Astrocyte (in vitro differentiated cells and primary cell): ENCODE results near the gene CACNG1. TPM values are rescaled to one million over a fixed set of nuclear protein-coding genes. Genes with fewer than 3 reads are reported as not detected.
"Not testable (repeated sequence)": the region's sequence is repeated elsewhere in the genome, so short reads cannot be mapped to it uniquely, and the experiment has no call there.

ENCODE experiments used
- DNase-seq: peaks from one replicate; pipeline ENCODE4 v3.0.0-alpha.2; 2010; ENCODE audit warnings: low read depth
- FAIRE-seq: peaks from 2 replicates; lab custom pipeline; 2011; peaks lifted over from hg19 to GRCh38; lab: Jason Lieb, UNC
- H2AFZ ChIP-seq: 2 replicates; pipeline ENCODE4 v1.6.0; 2012; ENCODE audit warnings: low read depth, low read length, inconsistent platforms
- H3K27ac ChIP-seq: 2 replicates; pipeline ENCODE4 v1.5.1; 2011; ENCODE audit warnings: low read depth, low read length, inconsistent platforms
- H3K27me3 ChIP-seq: 2 replicates; pipeline ENCODE4 v1.6.0; 2011; ENCODE audit warnings: low read length, inconsistent platforms; ENCODE audit not compliant: insufficient read depth
- H3K36me3 ChIP-seq: 2 replicates; pipeline ENCODE4 v1.5.1; 2011; ENCODE audit warnings: low read length, inconsistent platforms; ENCODE audit not compliant: insufficient read depth
- H3K4me1 ChIP-seq: 2 replicates; pipeline ENCODE4 v1.5.1; 2011; ENCODE audit warnings: low read length, inconsistent platforms; ENCODE audit not compliant: insufficient read depth
- H3K4me2 ChIP-seq: 2 replicates; pipeline ENCODE4 v1.6.0; 2012; ENCODE audit warnings: low read length, inconsistent platforms
- H3K4me3 ChIP-seq: 2 replicates; pipeline ENCODE4 v1.5.1; 2011; ENCODE audit warnings: low read depth, mild to moderate bottlenecking, low read length, inconsistent platforms; ENCODE audit not compliant: insufficient read depth
- H3K79me2 ChIP-seq: 2 replicates; pipeline ENCODE4 v1.6.0; 2012; ENCODE audit warnings: mild to moderate bottlenecking, low read length, inconsistent platforms; ENCODE audit not compliant: insufficient read depth
- H3K9ac ChIP-seq: 2 replicates; pipeline ENCODE4 v1.6.0; 2012; ENCODE audit warnings: mild to moderate bottlenecking, low read length, inconsistent platforms
- H3K9me3 ChIP-seq: 2 replicates; pipeline ENCODE4 v1.5.1; 2012; ENCODE audit warnings: low read depth, mild to moderate bottlenecking, low read length, inconsistent platforms; ENCODE audit not compliant: insufficient read depth
- H4K20me1 ChIP-seq: 2 replicates; pipeline ENCODE4 v1.6.0; 2012; ENCODE audit warnings: low read length, inconsistent platforms; ENCODE audit not compliant: insufficient read depth
- H3K27ac Mint-ChIP-seq: one replicate; pipeline ENCODE4 v1.8.0; 2021; ENCODE audit warnings: mild to moderate bottlenecking, mixed read lengths; ENCODE audit not compliant: unreplicated experiment
- H3K27me3 Mint-ChIP-seq: one replicate; pipeline ENCODE4 v1.8.0; 2021; ENCODE audit warnings: low read depth, mixed read lengths; ENCODE audit not compliant: unreplicated experiment
- H3K36me3 Mint-ChIP-seq: one replicate; pipeline ENCODE4 v1.8.0; 2021; ENCODE audit warnings: low read depth, mixed read lengths; ENCODE audit not compliant: unreplicated experiment
- H3K4me1 Mint-ChIP-seq: one replicate; pipeline ENCODE4 v1.8.0; 2021; ENCODE audit warnings: low read depth, mixed read lengths; ENCODE audit not compliant: unreplicated experiment
- H3K4me3 Mint-ChIP-seq: one replicate; pipeline ENCODE4 v1.8.0; 2021; ENCODE audit warnings: mild to moderate bottlenecking, moderate library complexity, mixed read lengths; ENCODE audit not compliant: unreplicated experiment
- H3K9me3 Mint-ChIP-seq: one replicate; pipeline ENCODE4 v1.8.0; 2021; ENCODE audit warnings: mild to moderate bottlenecking, mixed read lengths; ENCODE audit not compliant: unreplicated experiment
- EZH2 ChIP-seq: IDR thresholded peaks from 2 replicates; pipeline ENCODE4 v1.6.1; 2012; ENCODE audit warnings: mild to moderate bottlenecking, low read length, inconsistent platforms; ENCODE audit not compliant: insufficient read depth
- total RNA-seq: library from RNA; stranded (reverse); gene quantifications from 2 replicates; pipeline ENCODE4 v1.2.1, GENCODE V29; 2021
- TF ChIP-seq, protein P1 (sequence below): IDR thresholded peaks from 2 replicates; pipeline ENCODE4 v1.5.1; 2011; ENCODE audit warnings: low read depth, mild to moderate bottlenecking, inconsistent platforms, low read length, moderate library complexity; ENCODE audit not compliant: insufficient read depth

Gene CACNG1
- total RNA-seq, 1 donor from 2014 or later: not detected

DNA sequence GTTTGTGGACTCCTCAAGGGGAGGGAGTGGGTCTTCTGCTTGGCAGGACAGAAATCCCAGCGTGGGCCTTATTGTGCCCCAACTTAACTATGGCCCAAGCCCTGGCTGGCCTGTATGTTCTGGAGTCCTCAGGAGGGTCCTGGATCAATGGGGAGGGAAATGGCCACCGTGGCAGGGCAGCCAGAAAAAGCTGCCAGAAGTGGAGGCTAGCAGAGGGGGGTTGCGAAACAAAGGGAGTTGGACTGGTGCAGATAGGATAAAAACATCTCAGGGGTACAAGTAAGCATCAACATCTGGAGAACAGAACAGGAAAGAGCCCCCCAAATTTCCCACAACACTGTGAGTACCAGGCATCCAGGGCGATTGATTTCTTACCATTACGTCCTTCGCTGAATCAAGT is 3.7 kb upstream of the CACNG1 start:
- Histone ChIP-seq H3K27ac (no peak overlapping the region), H3K79me2 (no peaks in the 10 kb centered on the region), H2AFZ (no peak overlapping the region), H3K4me3 (no peak overlapping the region), H3K36me3 (no peaks in the 10 kb centered on the region), H3K9ac (no peak overlapping the region), H3K4me2 (no peak overlapping the region), H4K20me1 (no peaks in the 10 kb centered on the region), H3K27me3 (no peaks in the 10 kb centered on the region), H3K4me1 (no peaks in the 10 kb centered on the region), H3K9me3 (no peaks in the 10 kb centered on the region)
- H3K36me3 Mint-ChIP-seq: no peaks in the 10 kb centered on the region
- peaks cover 39% of the 10 kb centered on the region for H3K27me3 Mint-ChIP-seq
- FAIRE-seq (no peak), DNase-seq (no peak)
- peaks cover 5% of the 10 kb centered on the region for H3K9me3 Mint-ChIP-seq
- no peak overlapping the region for H3K4me3 Mint-ChIP-seq
- no peaks in the 10 kb centered on the region for H3K4me1 Mint-ChIP-seq
- no peak overlapping the region for H3K27ac Mint-ChIP-seq
- TF ChIP-seq, protein P1, sequence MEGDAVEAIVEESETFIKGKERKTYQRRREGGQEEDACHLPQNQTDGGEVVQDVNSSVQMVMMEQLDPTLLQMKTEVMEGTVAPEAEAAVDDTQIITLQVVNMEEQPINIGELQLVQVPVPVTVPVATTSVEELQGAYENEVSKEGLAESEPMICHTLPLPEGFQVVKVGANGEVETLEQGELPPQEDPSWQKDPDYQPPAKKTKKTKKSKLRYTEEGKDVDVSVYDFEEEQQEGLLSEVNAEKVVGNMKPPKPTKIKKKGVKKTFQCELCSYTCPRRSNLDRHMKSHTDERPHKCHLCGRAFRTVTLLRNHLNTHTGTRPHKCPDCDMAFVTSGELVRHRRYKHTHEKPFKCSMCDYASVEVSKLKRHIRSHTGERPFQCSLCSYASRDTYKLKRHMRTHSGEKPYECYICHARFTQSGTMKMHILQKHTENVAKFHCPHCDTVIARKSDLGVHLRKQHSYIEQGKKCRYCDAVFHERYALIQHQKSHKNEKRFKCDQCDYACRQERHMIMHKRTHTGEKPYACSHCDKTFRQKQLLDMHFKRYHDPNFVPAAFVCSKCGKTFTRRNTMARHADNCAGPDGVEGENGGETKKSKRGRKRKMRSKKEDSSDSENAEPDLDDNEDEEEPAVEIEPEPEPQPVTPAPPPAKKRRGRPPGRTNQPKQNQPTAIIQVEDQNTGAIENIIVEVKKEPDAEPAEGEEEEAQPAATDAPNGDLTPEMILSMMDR: no peak
- no peak for TF ChIP-seq EZH2

GRCh38 chr17:67041119-67041518 is 3.2 kb upstream of the CACNG1 start:
- peaks cover 41% of the 10 kb centered on the region for H3K27me3 Mint-ChIP-seq
- H3K79me2 ChIP-seq, DNase-seq, H3K9ac ChIP-seq, FAIRE-seq, H3K9me3 Mint-ChIP-seq, H4K20me1 ChIP-seq, H3K9me3 ChIP-seq, H3K36me3 Mint-ChIP-seq, H3K4me3 Mint-ChIP-seq, H3K4me1 Mint-ChIP-seq, H3K27me3 ChIP-seq, H3K27ac ChIP-seq, H3K27ac Mint-ChIP-seq, H3K4me2 ChIP-seq, H2AFZ ChIP-seq, H3K4me3 ChIP-seq, H3K36me3 ChIP-seq, H3K4me1 ChIP-seq: not testable (repeated sequence)

- Mint-ChIP-seq H3K4me3 (no peak overlapping the region), H3K4me1 (no peaks in the 10 kb centered on the region), H3K27me3 (peaks cover 45% of the 10 kb centered on the region), H3K36me3 (no peaks in the 10 kb centered on the region), H3K27ac (no peak overlapping the region), H3K9me3 (peaks cover 3% of the 10 kb centered on the region)
- H4K20me1 ChIP-seq: no peaks in the 10 kb centered on the region
- H3K9ac ChIP-seq: no peak overlapping the region
- no peaks in the 10 kb centered on the region for H3K9me3 ChIP-seq
- H3K4me1 ChIP-seq: no peaks in the 10 kb centered on the region
- FAIRE-seq (no peak), DNase-seq (no peak)
- H3K79me2 ChIP-seq: no peaks in the 10 kb centered on the region
- no peaks in the 10 kb centered on the region for H3K36me3 ChIP-seq
- H3K27me3 ChIP-seq: no peaks in the 10 kb centered on the region
- no peak overlapping the region for H2AFZ ChIP-seq
- H3K4me2 ChIP-seq: no peak overlapping the region
- H3K4me3 ChIP-seq: no peak overlapping the region
- TF ChIP-seq EZH2: no peak
- TF ChIP-seq, protein P1: no peak
- no peak overlapping the region for H3K27ac ChIP-seq
Observed at GRCh38 chr17:67041531-67041930, 2.8 kb upstream of the CACNG1 start.
